DOHH2 (cell line): ENCODE data around the gene AHRR.

Experiments
- CTCF ChIP-seq: fragments of 200-600 bp; sonication (generic); IDR thresholded peaks from one replicate; pipeline ENCODE4 v1.5.1; 2014; ENCODE audit warnings: antibody characterized with exemption, mild to moderate bottlenecking, low read depth, low read length; ENCODE audit not compliant: poor library complexity, severe bottlenecking
- EZH2phosphoT487 ChIP-seq: fragments of 200-600 bp; sonication (generic); IDR thresholded peaks from 2 replicates; pipeline ENCODE4 v1.6.1; 2017; ENCODE audit warnings: borderline replicate concordance, mild to moderate bottlenecking, antibody characterized with exemption, low read length, moderate library complexity, mixed read lengths

- TF ChIP-seq CTCF, result no peak
- no peak for TF ChIP-seq EZH2phosphoT487
Measured at GRCh38 chr5:421901-422300, 100.4 kb downstream of the AHRR start.
